Mucosa of gallbladder (tissue), 1 donor: ENCODE data around the gene C5. TPM values are rescaled to one million over a fixed set of nuclear protein-coding genes. Genes with fewer than 3 reads are reported as not detected.
"Not testable (repeated sequence)": the region's sequence is repeated elsewhere in the genome, so short reads cannot be mapped to it uniquely, and the experiment has no call there.

ENCODE experiments used
- DNase-seq: peaks from one replicate; pipeline ENCODE4 v3.0.0-alpha.2; 2020; ENCODE audit warnings: low spot score
- total RNA-seq: library from RNA; stranded (reverse); gene quantifications from one replicate; pipeline ENCODE4 v1.2.1, GENCODE V29; 2021
- donor health status: DM: no; HTN: no; CAD: no.

The C5 gene
- total RNA-seq, 1 donor from 2014 or later, result 6.2 TPM

- DNase-seq, result no peak
Observed at GRCh38 chr9:121048618-121049017, 1.5 kb downstream of the C5 start.

- DNase-seq, result no peak
Observed at GRCh38 chr9:121048175-121048574, 1.9 kb downstream of the C5 start.

GRCh38 chr9:121038804-121039203, 11.3 kb downstream of the C5 start:
- DNase-seq, result no peak

GRCh38 chr9:121038362-121038761, 11.7 kb downstream of the C5 start:
- no peak for DNase-seq

GRCh38 chr9:121035717-121036116, 14.4 kb downstream of the C5 start:
- DNase-seq, result not testable (repeated sequence)

- DNase-seq, result no peak
Observed at GRCh38 chr9:121034529-121034928, 15.5 kb downstream of the C5 start.

GRCh38 chr9:121029469-121029868, 20.6 kb downstream of the C5 start:
- no peak for DNase-seq

- not testable (repeated sequence) for DNase-seq
Observed at GRCh38 chr9:121028285-121028684, 21.8 kb downstream of the C5 start.

- DNase-seq, result no peak
Observed at GRCh38 chr9:121026768-121027167, 23.3 kb downstream of the C5 start.

GRCh38 chr9:121026260-121026691, 23.8 kb downstream of the C5 start:
- DNase-seq, result no peak

- DNase-seq, result no peak
Observed at GRCh38 chr9:121024237-121024636, 25.8 kb downstream of the C5 start.

GRCh38 chr9:121023064-121023463, 27.0 kb downstream of the C5 start:
- DNase-seq, result no peak

GRCh38 chr9:121021301-121021700, 28.8 kb downstream of the C5 start:
- DNase-seq, result no peak

GRCh38 chr9:121019273-121019672, 30.8 kb downstream of the C5 start:
- DNase-seq, result no peak

GRCh38 chr9:121013911-121014310, 36.2 kb downstream of the C5 start:
- no peak for DNase-seq

GRCh38 chr9:121009650-121010049, 40.4 kb downstream of the C5 start:
- no peak for DNase-seq

GRCh38 chr9:120999317-120999716, 50.8 kb downstream of the C5 start:
- no peak for DNase-seq

GRCh38 chr9:120998111-120998510, 52.0 kb downstream of the C5 start:
- no peak for DNase-seq

- no peak for DNase-seq
Observed at GRCh38 chr9:120997502-120997901, 52.6 kb downstream of the C5 start.

GRCh38 chr9:120996409-120996808, 53.7 kb downstream of the C5 start:
- no peak for DNase-seq

- no peak for DNase-seq
Observed at GRCh38 chr9:120989065-120989464, 61.0 kb downstream of the C5 start.

GRCh38 chr9:120985819-120986222, 64.3 kb downstream of the C5 start:
- DNase-seq, result peak; percentile 12

- DNase-seq, result no peak
Observed at GRCh38 chr9:120983259-120983837, 66.7 kb downstream of the C5 start.

- DNase-seq, result no peak
Observed at GRCh38 chr9:120982836-120983235, 67.2 kb downstream of the C5 start.
